Motor neuron (in vitro differentiated cells): ENCODE data around the gene BCAS3. TPM values are rescaled to one million over a fixed set of nuclear protein-coding genes. Genes with fewer than 3 reads are reported as not detected.

Experiments used
- ATAC-seq, 8 experiments: fragments of 200-7000 bp; cut with Tn5 transposase; replicated peaks in 6 of 8; 2 replicates each; pipeline ENCODE4 v1.8.0; 2021; ENCODE audit warnings: mild to moderate bottlenecking in 8 of 8, moderate library complexity in 8 of 8
- H3K27ac ChIP-seq, 2 donors: fragments of 250-450 bp; sonication (Bioruptor Pico); 2 replicates each; pipeline ENCODE4 v1.9.0; 2021; ENCODE audit warnings: antibody characterized with exemption in 2 of 2, mild to moderate bottlenecking in 2 of 2, moderate library complexity in 1 of 2
- H3K4me1 ChIP-seq, 2 donors: fragments of 250-450 bp; sonication (Bioruptor Pico); replicated peaks in 1 of 2; 2 replicates each; pipeline ENCODE4 v1.6.1; 2021; ENCODE audit warnings: antibody characterized with exemption in 2 of 2, mild to moderate bottlenecking in 2 of 2, moderate library complexity in 1 of 2
- H3K4me3 ChIP-seq, 5 donors: fragments of 250-450 bp; sonication (Bioruptor Pico); 2 replicates each; pipeline ENCODE4 v1.9.0; 2021; ENCODE audit warnings: antibody characterized with exemption in 5 of 5, mild to moderate bottlenecking in 5 of 5, moderate library complexity in 4 of 5
- whole genome bisulfite sequencing, 10 experiments: fragments of 450-650 bp; shearing (Covaris generic); methylation state at CpG; one replicate each; pipeline ENCODE4 v1.0.0; 2022; 5-methylcytosine and 5-hydroxymethylcytosine counted together
- in situ Hi-C, 9 experiments: fragments of 400-800 bp; cut with MboI; loops; one replicate each; pipeline ENCODE4 v1.15.0; 2021; ENCODE audit warnings: low sequenced_read_pairs in 9 of 9, low pct_unique_long_range_greater_than_20kb in 2 of 9; ENCODE audit not compliant: unreplicated experiment in 9 of 9
- total RNA-seq, 8 experiments: library from RNA; unstranded; fragments of 300-600 nt; gene quantifications; 2 replicates each; pipeline versions ENCODE4 v1.2.3 to v1.2.4, GENCODE V29; 2022

Gene BCAS3
- total RNA-seq, 8 experiments from 2014 or later: 18.1 to 45.4 (median 26.8) TPM

- in situ Hi-C loops: no loop called here
- no peak for ATAC-seq
- Histone ChIP-seq H3K4me3 (no peak overlapping the region), H3K27ac (no peak overlapping the region), H3K4me1 (peaks cover 37 to 54% of the 10 kb centered on the region in 2 donors)
- WGBS, 10 experiments: 0 to 50% (median 31%) methylated on average over 1 to 2 of the region's 2 CpGs; no CpG with 5 or more reads in 2 of the 10 experiments
These were observed 483.3 kb downstream of the BCAS3 start for GRCh38 chr17:61160789-61161445.

- WGBS, 10 experiments: 0 to 100% (median 61%) methylated on average over 1 to 9 of the region's 9 CpGs; no CpG with 5 or more reads in 1 of the 10 experiments
- no peak overlapping the region for H3K4me3 ChIP-seq
- peaks cover 35 to 47% of the 10 kb centered on the region in 2 donors for H3K4me1 ChIP-seq
- peak overlapping the region in 1 of 2 donors; percentile 7 for H3K27ac ChIP-seq
- ATAC-seq: peak in 2 of 8 experiments; percentile 27 to 29
- in situ Hi-C loops: no loop called here
These were observed 484.0 kb downstream of the BCAS3 start for GRCh38 chr17:61161615-61162134.

GRCh38 chr17:61164517-61164916, 486.9 kb downstream of the BCAS3 start:
- no peak overlapping the region for H3K4me3 ChIP-seq
- ATAC-seq: no peak
- in situ Hi-C loops: no loop called here
- H3K4me1 ChIP-seq: peaks cover 15 to 18% of the 10 kb centered on the region in 2 donors
- H3K27ac ChIP-seq: no peak overlapping the region
- WGBS, 10 experiments: 80 to 100% (median 92%) methylated on average over 1 to 3 of the region's 3 CpGs; no CpG with 5 or more reads in 3 of the 10 experiments

GRCh38 chr17:61167075-61167474, 489.4 kb downstream of the BCAS3 start:
- 91 to 100% (median 100%) methylated on average over 1 of the region's 1 CpG; no CpG with 5 or more reads in 3 of the 10 experiments for WGBS, 10 experiments
- Histone ChIP-seq H3K27ac (no peak overlapping the region), H3K4me1 (peaks cover under 1% of the 10 kb centered on the region in 2 donors), H3K4me3 (no peak overlapping the region)
- ATAC-seq: no peak
- in situ Hi-C loops: no loop called here

GRCh38 chr17:61168506-61168905, 490.9 kb downstream of the BCAS3 start:
- H3K27ac ChIP-seq: no peak overlapping the region
- H3K4me1 ChIP-seq: no peaks in the 10 kb centered on the region
- no peak overlapping the region for H3K4me3 ChIP-seq
- ATAC-seq: peak in 1 of 8 experiments; percentile 42
- WGBS, 10 experiments: 20 to 100% (median 66%) methylated on average over 1 to 2 of the region's 2 CpGs; no CpG with 5 or more reads in 2 of the 10 experiments
- in situ Hi-C loops: no loop called here

GRCh38 chr17:61174310-61174709, 496.7 kb downstream of the BCAS3 start:
- WGBS, 10 experiments: 80 to 100% (median 94%) methylated on average over 1 of the region's 1 CpG; no CpG with 5 or more reads in 2 of the 10 experiments
- in situ Hi-C loops: no loop called here
- Histone ChIP-seq H3K27ac (no peak overlapping the region), H3K4me3 (no peak overlapping the region), H3K4me1 (peaks cover 9 to 14% of the 10 kb centered on the region in 2 donors)
- ATAC-seq: no peak

GRCh38 chr17:61175298-61176142, 497.9 kb downstream of the BCAS3 start:
- H3K27ac ChIP-seq: no peak overlapping the region
- in situ Hi-C loops: no loop called here
- H3K4me1 ChIP-seq: peaks cover 16 to 22% of the 10 kb centered on the region in 2 donors
- no peak overlapping the region for H3K4me3 ChIP-seq
- 83 to 100% (median 99%) methylated on average over 2 to 4 of the region's 4 CpGs for WGBS, 10 experiments
- ATAC-seq: no peak

- Histone ChIP-seq H3K4me3 (no peak overlapping the region), H3K27ac (no peak overlapping the region), H3K4me1 (peaks cover 16 to 22% of the 10 kb centered on the region in 2 donors)
- no peak for ATAC-seq
- in situ Hi-C loops: no loop called here
- WGBS, 10 experiments: 50 to 100% (median 93%) methylated on average over 1 to 2 of the region's 2 CpGs
These were observed 499.7 kb downstream of the BCAS3 start for GRCh38 chr17:61177351-61177750.

- WGBS, 10 experiments: 0 to 83% (median 36%) methylated on average over 1 of the region's 1 CpG; no CpG with 5 or more reads in 3 of the 10 experiments
- in situ Hi-C loops: no loop called here
- ATAC-seq: no peak
- no peak overlapping the region for H3K4me3 ChIP-seq
- H3K27ac ChIP-seq: no peak overlapping the region
- H3K4me1 ChIP-seq: peaks cover 21 to 22% of the 10 kb centered on the region in 2 donors
These were observed 500.6 kb downstream of the BCAS3 start for GRCh38 chr17:61178284-61178683.

- in situ Hi-C loops: no loop called here
- ATAC-seq: peak in 4 of 8 experiments; percentile 19 to 46 (median 36)
- Histone ChIP-seq H3K4me3 (no peak overlapping the region), H3K27ac (no peak overlapping the region), H3K4me1 (peaks cover 21 to 22% of the 10 kb centered on the region in 2 donors)
- 0 to 100% (median 40%) methylated on average over 1 to 2 of the region's 2 CpGs for WGBS, 10 experiments
These were observed 501.7 kb downstream of the BCAS3 start for GRCh38 chr17:61179380-61179806.

GRCh38 chr17:61183793-61184192, 506.1 kb downstream of the BCAS3 start:
- ATAC-seq: no peak

GRCh38 chr17:61185385-61185784, 507.7 kb downstream of the BCAS3 start:
- Histone ChIP-seq H3K4me1 (peaks cover 3 to 5% of the 10 kb centered on the region in 2 donors), H3K27ac (no peak overlapping the region), H3K4me3 (no peak overlapping the region)
- 67 to 100% (median 97%) methylated on average over 2 to 4 of the region's 4 CpGs; no CpG with 5 or more reads in 1 of the 10 experiments for WGBS, 10 experiments
- no peak for ATAC-seq
- in situ Hi-C loops: no loop called here

More at GRCh38 chr17:61183793-61184192, 506.1 kb downstream of the BCAS3 start:
- H3K4me1 ChIP-seq: peaks cover 15 to 17% of the 10 kb centered on the region in 2 donors
- H3K27ac ChIP-seq: no peak overlapping the region
- H3K4me3 ChIP-seq: no peak overlapping the region
- 61 to 100% (median 88%) methylated on average over 1 to 2 of the region's 2 CpGs; no CpG with 5 or more reads in 1 of the 10 experiments for WGBS, 10 experiments
- in situ Hi-C loops: no loop called here

- in situ Hi-C loops: no loop called here
These were observed 509.4 kb downstream of the BCAS3 start for GRCh38 chr17:61187038-61187437.

More at GRCh38 chr17:61187038-61187437, 509.4 kb downstream of the BCAS3 start:
- peaks cover 3 to 5% of the 10 kb centered on the region in 2 donors for H3K4me1 ChIP-seq
- no peak overlapping the region for H3K4me3 ChIP-seq
- ATAC-seq: no peak
- 65 to 95% (median 80%) methylated on average over 1 to 2 of the region's 2 CpGs; no CpG with 5 or more reads in 4 of the 10 experiments for WGBS, 10 experiments
- no peak overlapping the region for H3K27ac ChIP-seq
